ENCODE measurements around the gene TWIST1.

Gene TWIST1

GRCh38 chr7:19102884-19103283, 14.6 kb downstream of the TWIST1 start:
- POLR2A ChIA-PET: no interaction called here
- CTCF ChIA-PET: no interaction called here
- TF ChIP-seq FOXM1 (IDR thresholded peaks at IDR 0.05; ENCODE audit: borderline replicate concordance) (no peak), ARNT (IDR thresholded peaks at IDR 0.05) (no peak), SP1 (IDR thresholded peaks at IDR 0.05) (no peak), NFRKB (IDR thresholded peaks at IDR 0.05) (no peak), FOXK2 (IDR thresholded peaks at IDR 0.05) (no peak)
- TF ChIP-seq, protein P1, sequence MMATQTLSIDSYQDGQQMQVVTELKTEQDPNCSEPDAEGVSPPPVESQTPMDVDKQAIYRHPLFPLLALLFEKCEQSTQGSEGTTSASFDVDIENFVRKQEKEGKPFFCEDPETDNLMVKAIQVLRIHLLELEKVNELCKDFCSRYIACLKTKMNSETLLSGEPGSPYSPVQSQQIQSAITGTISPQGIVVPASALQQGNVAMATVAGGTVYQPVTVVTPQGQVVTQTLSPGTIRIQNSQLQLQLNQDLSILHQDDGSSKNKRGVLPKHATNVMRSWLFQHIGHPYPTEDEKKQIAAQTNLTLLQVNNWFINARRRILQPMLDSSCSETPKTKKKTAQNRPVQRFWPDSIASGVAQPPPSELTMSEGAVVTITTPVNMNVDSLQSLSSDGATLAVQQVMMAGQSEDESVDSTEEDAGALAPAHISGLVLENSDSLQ (IDR thresholded peaks at IDR 0.05): no peak
- no peak for DNase-seq (ENCODE audit: extremely low spot score)

GRCh38 chr7:19101909-19102308, 15.5 kb downstream of the TWIST1 start:
- CTCF ChIA-PET: no interaction called here
- DNase-seq (ENCODE audit: extremely low spot score): no peak
- no peak for TF ChIP-seq L3MBTL2 (conservative IDR thresholded peaks at IDR 0.05)
- TF ChIP-seq NFRKB (IDR thresholded peaks at IDR 0.05): no peak
- no peak for TF ChIP-seq ARNT (IDR thresholded peaks at IDR 0.05)
- no peak for TF ChIP-seq SP1 (IDR thresholded peaks at IDR 0.05)
- TF ChIP-seq FOXM1 (IDR thresholded peaks at IDR 0.05; ENCODE audit: borderline replicate concordance): no peak
- TF ChIP-seq FOXK2 (IDR thresholded peaks at IDR 0.05): no peak
- no peak for TF ChIP-seq FOXA1 (IDR thresholded peaks at IDR 0.05)
- no peak for TF ChIP-seq ELF4 (IDR thresholded peaks at IDR 0.05)
- POLR2A ChIA-PET: no interaction called here

GRCh38 chr7:19101472-19101871, 16.0 kb downstream of the TWIST1 start:
- ChIA-PET POLR2A (no interaction called here), CTCF (no interaction called here)
- DNase-seq (ENCODE audit: extremely low spot score): no peak
- TF ChIP-seq HDGF (IDR thresholded peaks at IDR 0.05; ENCODE audit: borderline replicate concordance): no peak

DNA sequence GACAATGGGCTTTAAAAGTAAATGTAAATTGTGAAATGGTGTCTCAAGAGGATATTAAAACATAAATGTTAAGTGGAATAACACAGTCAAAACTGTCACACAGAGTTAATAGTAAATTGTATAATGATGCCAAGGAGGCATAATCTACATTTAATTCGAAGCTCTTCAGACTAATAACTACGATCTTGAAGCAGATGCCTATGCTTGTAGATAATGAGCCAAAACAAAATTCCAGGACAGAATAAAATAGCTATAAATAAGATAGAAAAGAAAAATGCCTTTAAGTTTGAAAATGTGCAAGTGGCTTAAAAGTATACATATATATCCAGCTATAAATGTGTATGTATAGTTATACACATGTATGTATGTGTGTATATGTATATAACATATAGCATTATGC, 17.5 kb downstream of the TWIST1 start:
- POLR2A ChIA-PET: no interaction called here
- TF ChIP-seq TARDBP (IDR thresholded peaks at IDR 0.05): no peak
- no peak for TF ChIP-seq NFRKB (IDR thresholded peaks at IDR 0.05)
- no peak for TF ChIP-seq CTBP1 (IDR thresholded peaks at IDR 0.05; ENCODE audit: borderline replicate concordance)
- TF ChIP-seq SUZ12 (IDR thresholded peaks at IDR 0.05): no peak
- TF ChIP-seq ARNT (IDR thresholded peaks at IDR 0.05): no peak
- TF ChIP-seq, protein P1 (IDR thresholded peaks at IDR 0.05): no peak
- no peak for DNase-seq (ENCODE audit: extremely low spot score)
- CTCF ChIA-PET: no interaction called here

DNA sequence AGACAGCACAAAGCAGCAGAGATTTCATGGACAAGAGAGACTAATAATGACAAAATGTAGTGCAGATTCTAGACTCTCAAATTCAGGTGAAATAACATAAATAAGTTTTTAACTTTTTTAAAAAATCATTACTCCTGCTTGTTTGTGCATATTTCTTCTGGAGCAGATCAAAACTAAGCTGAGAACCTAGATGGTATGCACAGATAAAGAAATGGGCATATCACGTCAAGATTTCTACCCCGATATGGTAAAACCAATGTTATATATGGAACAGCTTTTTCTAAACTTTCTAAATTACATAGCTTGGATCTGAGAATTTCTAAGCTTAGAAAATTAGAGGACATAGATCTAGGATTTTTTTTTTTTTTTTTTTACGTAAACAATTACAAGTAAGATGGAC, 18.2 kb downstream of the TWIST1 start:
- ChIA-PET CTCF (no interaction called here), POLR2A (no interaction called here)
- TF ChIP-seq LEF1 (IDR thresholded peaks at IDR 0.05; ENCODE audit: borderline replicate concordance): no peak
- no peak for DNase-seq (ENCODE audit: extremely low spot score)

GRCh38 chr7:19098510-19098909, 18.9 kb downstream of the TWIST1 start:
- DNase-seq (ENCODE audit: extremely low spot score): no peak
- CTCF ChIA-PET: no interaction called here
- TF ChIP-seq HDGF (IDR thresholded peaks at IDR 0.05; ENCODE audit: borderline replicate concordance) (no peak), ELF4 (IDR thresholded peaks at IDR 0.05) (no peak), FOXA1 (IDR thresholded peaks at IDR 0.05) (no peak), SUZ12 (IDR thresholded peaks at IDR 0.05) (no peak), BHLHE40 (IDR thresholded peaks at IDR 0.05; ENCODE audit: borderline replicate concordance) (no peak), ARNT (IDR thresholded peaks at IDR 0.05) (no peak), TARDBP (IDR thresholded peaks at IDR 0.05) (no peak), LEF1 (IDR thresholded peaks at IDR 0.05; ENCODE audit: borderline replicate concordance) (no peak)
- TF ChIP-seq, protein P1 (IDR thresholded peaks at IDR 0.05): no peak
- POLR2A ChIA-PET: no interaction called here

DNA sequence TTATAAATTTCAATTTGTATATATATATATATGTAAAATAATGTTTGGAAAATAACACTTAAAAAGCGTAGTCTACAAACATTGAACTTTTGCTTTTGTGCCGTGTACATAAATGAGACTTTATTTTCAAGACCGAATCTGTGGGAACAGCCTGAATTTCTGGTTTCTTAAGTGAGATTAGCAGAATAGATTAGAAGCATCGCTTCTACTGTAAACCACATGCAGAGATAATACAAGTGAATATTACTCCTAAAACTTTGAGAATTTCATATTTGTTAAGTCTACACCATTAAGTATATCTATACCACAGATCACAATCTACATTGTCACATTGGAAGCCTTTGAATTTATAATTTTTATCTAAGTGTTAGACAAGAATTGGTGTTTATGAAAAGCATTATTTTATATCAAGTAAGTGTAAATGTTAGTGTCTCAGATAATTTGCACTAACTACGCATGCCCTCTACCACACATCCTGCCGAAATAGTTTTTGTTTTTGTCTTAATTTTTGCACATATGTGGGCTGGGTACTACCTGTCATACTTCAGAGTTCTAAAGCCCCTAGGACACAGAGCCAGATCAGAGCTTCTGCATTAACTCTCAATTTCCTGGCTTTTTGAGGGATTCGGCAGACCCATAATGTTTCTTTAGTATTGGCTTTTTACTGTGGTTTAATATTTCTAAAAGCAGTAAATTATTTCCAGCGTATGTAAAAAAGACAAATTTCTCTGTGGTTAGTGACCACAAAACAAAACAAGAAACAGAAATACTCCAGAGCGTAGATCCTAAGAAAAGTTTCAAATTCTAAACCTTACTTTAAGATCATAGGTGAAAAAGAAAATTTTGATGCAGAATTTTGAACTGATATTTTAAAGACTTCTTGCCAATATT, 20.0 kb downstream of the TWIST1 start:
- ChIA-PET POLR2A (no interaction called here), CTCF (no interaction called here)
- no peak for DNase-seq (ENCODE audit: extremely low spot score)
- TF ChIP-seq FOXK2 (IDR thresholded peaks at IDR 0.05): no peak
- no peak for TF ChIP-seq NFRKB (IDR thresholded peaks at IDR 0.05)
- no peak for TF ChIP-seq SP1 (IDR thresholded peaks at IDR 0.05)
- TF ChIP-seq ZNF384 (IDR thresholded peaks at IDR 0.05): no peak
- no peak for TF ChIP-seq SUZ12 (IDR thresholded peaks at IDR 0.05)
- TF ChIP-seq, protein P1 (IDR thresholded peaks at IDR 0.05): no peak
- TF ChIP-seq L3MBTL2 (conservative IDR thresholded peaks at IDR 0.05): no peak
- no peak for TF ChIP-seq ARNT (IDR thresholded peaks at IDR 0.05)
- no peak for TF ChIP-seq TARDBP (IDR thresholded peaks at IDR 0.05)
- TF ChIP-seq CTBP1 (IDR thresholded peaks at IDR 0.05; ENCODE audit: borderline replicate concordance): no peak
- TF ChIP-seq LEF1 (IDR thresholded peaks at IDR 0.05; ENCODE audit: borderline replicate concordance): no peak
- no peak for TF ChIP-seq FOXM1 (IDR thresholded peaks at IDR 0.05; ENCODE audit: borderline replicate concordance)
- no peak for TF ChIP-seq ELF4 (IDR thresholded peaks at IDR 0.05)

All from HEK293T (cell line).